A549 (cell line): ENCODE measurements around the gene PRDM11. TPM values are rescaled to one million over a fixed set of nuclear protein-coding genes. Genes with fewer than 3 reads are reported as not detected.
A peak's percentile ranks its signal among the peaks of the same experiment; 100 is the strongest.

ENCODE experiments used
- ATAC-seq, 2 experiments: fragments of 200-7000 bp in 1 of 2; fragments of >200 bp in 1 of 2; cut with Nextera tagmentation in 1 of 2; cut with Tn5 transposase in 1 of 2; 3 replicates each; pipeline versions ENCODE4 v1.8.0 to v1.9.1; 2018 to 2020; ENCODE audit warnings: mild to moderate bottlenecking in 1 of 2, moderate library complexity in 1 of 2
- CTCF ChIA-PET: fragments of 300-600 bp; sonication (Branson Sonifier 250); formaldehyde crosslinking; extraction: SDS; loops from one replicate; lab custom pipeline; 2021; ENCODE audit warnings: antibody characterized with exemption, inconsistent platforms; lab: Yijun Ruan, JAX
- POLR2A ChIA-PET: fragments of 350-600 bp; formaldehyde crosslinking; extraction: SDS; loops from one replicate; lab custom pipeline; 2021; ENCODE audit warnings: antibody characterized with exemption, inconsistent platforms; lab: Yijun Ruan, JAX
- DNase-seq, 2 experiments: peaks; one replicate each; pipeline versions ENCODE4 v3.0.0 to v3.0.0-alpha.2; 2011 to 2016; ENCODE audit warnings: low read depth in 1 of 2, low spot score in 1 of 2
- FAIRE-seq: peaks from 2 replicates; lab custom pipeline; 2011; peaks lifted over from hg19 to GRCh38; lab: Jason Lieb, UNC
- H3K27ac ChIP-seq, 2 experiments: fragments of >200 bp; sonication (Bioruptor Twin); formaldehyde crosslinking; 3 replicates each; pipeline ENCODE4 v1.5.1; 2016 to 2017
- H3K4me1 ChIP-seq: fragments of >200 bp; sonication (Bioruptor Twin); formaldehyde crosslinking; 3 replicates; pipeline ENCODE4 v1.6.1; 2016
- H3K4me2 ChIP-seq: fragments of >200 bp; sonication (Bioruptor Twin); formaldehyde crosslinking; 3 replicates; pipeline ENCODE4 v1.6.1; 2016
- H3K4me3 ChIP-seq: fragments of >200 bp; sonication (Bioruptor Twin); formaldehyde crosslinking; 3 replicates; pipeline ENCODE4 v1.5.1; 2016
- H3K9me3 ChIP-seq: fragments of >200 bp; sonication (Bioruptor Twin); formaldehyde crosslinking; 3 replicates; pipeline ENCODE4 v1.6.1; 2016
- CBX2 ChIP-seq: fragments of 200-600 bp; sonication (generic); IDR thresholded peaks from 2 replicates; pipeline ENCODE4 v1.6.1; 2016; ENCODE audit warnings: low read depth, mild to moderate bottlenecking, borderline replicate concordance
- CHD2 ChIP-seq: fragments of 150-350 bp; IDR thresholded peaks from 2 replicates; pipeline ENCODE4 v1.6.1; 2014; ENCODE audit warnings: low read length; ENCODE audit not compliant: partially characterized antibody
- CTCF ChIP-seq: fragments of >200 bp; sonication (Bioruptor Twin); formaldehyde crosslinking; IDR thresholded peaks from 3 replicates; pipeline ENCODE4 v1.5.1; 2016
- E2F6 ChIP-seq: IDR thresholded peaks from 2 replicates; pipeline ENCODE4 v1.6.1; 2012; ENCODE audit warnings: low read depth, borderline replicate concordance
- ESRRA ChIP-seq: fragments of 150-350 bp; IDR thresholded peaks from 2 replicates; pipeline ENCODE4 v1.6.1; 2014; ENCODE audit warnings: mild to moderate bottlenecking, low read length, borderline replicate concordance
- FOSB ChIP-seq: fragments of 250-450 bp; sonication (Bioruptor Pico); IDR thresholded peaks from 2 replicates; pipeline ENCODE4 v1.5.0; 2020; ENCODE audit warnings: mild to moderate bottlenecking, moderate library complexity
- FOSL2 ChIP-seq, 2 experiments: fragments of 450-650 bp in 1 of 2; fragments of >200 bp in 1 of 2; sonication (Bioruptor Twin) in 1 of 2; formaldehyde crosslinking; IDR thresholded peaks; 2 replicates each; pipeline versions ENCODE4 v1.5.0 to v1.6.1; 2016 to 2020; ENCODE audit warnings: mild to moderate bottlenecking in 1 of 2, moderate library complexity in 1 of 2
- HDAC2 ChIP-seq: fragments of 200-600 bp; sonication (generic); IDR thresholded peaks from 2 replicates; pipeline ENCODE4 v1.6.1; 2016
- HEYL ChIP-seq: fragments of 250-450 bp; sonication (Bioruptor Pico); IDR thresholded peaks from 2 replicates; pipeline ENCODE4 v1.8.0; 2021; ENCODE audit warnings: mild to moderate bottlenecking, moderate library complexity
- HOXA7 ChIP-seq: fragments of 250-450 bp; sonication (Bioruptor Pico); IDR thresholded peaks from 2 replicates; pipeline ENCODE4 v1.5.0; 2020; ENCODE audit warnings: mild to moderate bottlenecking, moderate library complexity
- HOXB13 ChIP-seq: fragments of 250-450 bp; sonication (Bioruptor Pico); IDR thresholded peaks from 2 replicates; pipeline ENCODE4 v1.5.0; 2020; ENCODE audit warnings: low read depth, mild to moderate bottlenecking, moderate library complexity
- KDM5A ChIP-seq: fragments of 200-600 bp; sonication (generic); IDR thresholded peaks from 2 replicates; pipeline ENCODE4 v1.6.1; 2016; ENCODE audit warnings: antibody characterized with exemption, mild to moderate bottlenecking
- NR3C1 ChIP-seq: fragments of >200 bp; sonication (Bioruptor Twin); formaldehyde crosslinking; IDR thresholded peaks from 3 replicates; pipeline ENCODE4 v1.6.1; 2017
- POLR2A ChIP-seq: IDR thresholded peaks from 2 replicates; pipeline ENCODE4 v1.6.1; 2012; ENCODE audit warnings: mild to moderate bottlenecking, low read length
- POLR2AphosphoS2 ChIP-seq: conservative IDR thresholded peaks from 2 replicates; pipeline ENCODE4 v1.6.1; 2012; ENCODE audit warnings: low read length, improper control_type of control experiment, inconsistent platforms
- REST ChIP-seq: fragments of 200-600 bp; sonication (generic); IDR thresholded peaks from 2 replicates; pipeline ENCODE4 v1.6.1; 2016; ENCODE audit warnings: antibody characterized with exemption, mild to moderate bottlenecking, moderate library complexity
- RFX5 ChIP-seq: fragments of 450-650 bp; IDR thresholded peaks from 2 replicates; pipeline ENCODE4 v1.7.1; 2014; ENCODE audit warnings: antibody characterized with exemption, mild to moderate bottlenecking, moderate library complexity
- SMC3 ChIP-seq: fragments of >200 bp; sonication (Bioruptor Twin); formaldehyde crosslinking; IDR thresholded peaks from 3 replicates; pipeline ENCODE4 v1.6.1; 2018; ENCODE audit warnings: inconsistent platforms
- SREBF2 ChIP-seq: fragments of 450-650 bp; IDR thresholded peaks from 2 replicates; pipeline ENCODE4 v1.6.1; 2014; ENCODE audit warnings: mild to moderate bottlenecking, moderate library complexity
- TFCP2L1 ChIP-seq: fragments of 250-450 bp; sonication (Bioruptor Pico); IDR thresholded peaks from 2 replicates; pipeline ENCODE4 v1.5.0; 2021; ENCODE audit warnings: mild to moderate bottlenecking
- ZC3H11A ChIP-seq: fragments of 450-650 bp; IDR thresholded peaks from 2 replicates; pipeline ENCODE4 v1.6.1; 2014; ENCODE audit warnings: antibody characterized with exemption, mild to moderate bottlenecking
- ZNF302 ChIP-seq: fragments of 250-450 bp; sonication (Bioruptor Pico); IDR thresholded peaks from 2 replicates; pipeline ENCODE4 v1.9.0; 2021; ENCODE audit warnings: inconsistent platforms, mild to moderate bottlenecking, moderate library complexity
- ZSCAN20 ChIP-seq: fragments of 250-450 bp; sonication (Bioruptor Pico); IDR thresholded peaks from 2 replicates; pipeline ENCODE4 v1.8.0; 2022; ENCODE audit warnings: mild to moderate bottlenecking, moderate library complexity
- WGBS: methylation state at CpG from one replicate; pipeline ENCODE4 v1.1.6; 2017; ENCODE audit errors: missing lambda C conversion rate; 5-methylcytosine and 5-hydroxymethylcytosine counted together
- polyA plus RNA-seq, 4 experiments: library from polyadenylated mRNA; depleted of rRNA in 3 of 4; stranded (reverse); fragments of >200 nt; fragmentation: RNase III in 1 of 4; extraction: RNeasy Plus Mini Kit Qiagen cat#74134 plus additional on column Dnase treatment in 1 of 4; gene quantifications; 2 replicates in 3 of 4; 3 replicates in 1 of 4; pipeline ENCODE4 v1.2.3, GENCODE V29; 2011 to 2017
- TF ChIP-seq, protein P1 (sequence below): IDR thresholded peaks from 2 replicates; pipeline ENCODE4 v1.6.1; 2012
- TF ChIP-seq, protein P2 (sequence below): fragments of >200 bp; sonication (Bioruptor Twin); formaldehyde crosslinking; IDR thresholded peaks from 2 replicates; pipeline ENCODE4 v1.6.1; 2016
- TF ChIP-seq, protein P3 (sequence below): IDR thresholded peaks from 2 replicates; pipeline ENCODE4 v1.6.1; 2012

Gene PRDM11
- polyA plus RNA-seq, 2 of the 4 experiments (the other 2 are of a cell fraction), result 4.3 to 5.3 TPM

DNA sequence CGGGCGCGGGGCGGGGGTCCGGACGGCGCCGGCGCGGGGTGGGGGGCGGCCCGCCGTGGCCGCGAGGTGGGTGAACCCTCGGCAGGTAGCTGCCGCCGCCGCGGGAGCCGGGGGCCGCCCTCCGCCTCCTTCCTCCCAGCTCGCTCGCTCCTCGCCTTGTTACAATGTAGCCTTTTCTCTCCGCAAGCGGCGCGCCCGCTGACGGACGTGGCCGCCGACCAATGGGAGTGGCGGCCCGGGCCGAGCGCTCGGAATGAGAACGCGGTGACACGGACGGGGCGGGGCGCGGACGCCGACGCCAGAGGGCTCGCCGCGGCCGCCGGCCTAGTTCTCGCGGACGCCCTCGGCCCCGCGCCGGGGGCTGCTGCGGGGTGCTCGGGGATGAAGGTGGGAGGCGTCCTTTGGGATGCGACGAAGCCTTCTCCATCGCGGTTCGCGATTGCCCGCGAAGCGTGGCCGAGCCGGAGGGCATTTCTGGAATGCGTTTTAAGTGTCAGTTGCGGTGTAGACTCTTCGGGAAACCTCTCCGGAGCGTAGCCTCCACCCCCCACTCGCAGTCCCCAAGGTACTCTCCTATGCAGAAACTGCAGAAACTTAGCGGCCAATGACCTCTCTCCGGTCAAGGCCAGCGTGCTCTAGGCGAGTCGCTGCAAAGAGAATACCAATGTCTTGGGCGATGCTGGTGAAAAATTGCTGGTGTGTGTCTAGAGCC is 734 bp downstream of the PRDM11 start (continued):
- TF ChIP-seq E2F6 (peak; percentile 56; the same call in 1 of the 2 replicates), FOSL2 (IDR thresholded peaks at IDR 0.05) (no peak), FOSL2 (CRISPR knock-in tag; IDR thresholded peaks at IDR 0.05) (0 out of 2 replicates have a peak, but pooled peaks have one; percentile 24), CTCF (no peak), POLR2AphosphoS2 (no peak), HOXB13 (CRISPR knock-in tag) (no peak), SMC3 (0 out of 3 replicates have a peak, but pooled peaks have one; percentile 3)

DNA sequence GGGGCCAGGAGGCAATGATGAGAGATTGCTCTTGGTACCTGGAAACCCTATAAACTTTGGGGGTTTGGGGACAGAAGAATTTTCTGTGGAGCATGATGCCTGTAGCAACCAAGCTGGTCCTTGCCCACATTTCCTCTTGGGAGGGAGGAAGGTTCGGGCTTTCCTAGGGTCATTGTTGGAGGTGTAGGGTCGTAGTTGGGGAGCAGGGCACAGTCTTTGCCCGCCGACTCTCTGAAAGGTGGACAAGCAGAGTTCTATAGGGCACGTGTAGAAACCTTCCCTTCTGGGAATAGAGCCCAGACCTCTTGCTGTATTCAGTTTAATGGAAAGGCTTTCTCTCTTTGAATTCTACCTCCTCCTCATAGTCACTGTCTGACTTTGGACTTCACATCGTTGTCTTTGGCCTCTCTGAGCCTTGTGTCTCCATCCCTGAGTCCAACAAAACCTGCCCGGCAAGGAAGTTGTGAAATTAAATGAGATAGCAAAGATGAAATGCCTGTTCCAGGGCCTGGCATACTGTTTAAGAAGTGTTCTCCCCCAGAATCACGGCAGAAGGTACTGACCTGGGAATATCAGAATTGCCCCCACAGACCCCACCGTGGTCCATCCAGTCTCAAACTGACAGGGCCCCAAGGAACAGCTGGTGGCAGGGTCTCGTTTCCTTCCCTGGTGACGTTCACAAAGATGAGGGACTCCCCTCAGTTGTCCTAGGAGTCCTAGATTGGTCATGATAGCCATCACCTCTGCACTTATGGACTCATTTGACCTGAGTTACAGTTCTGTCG is 1.6 kb downstream of the PRDM11 start:
- H3K9me3 ChIP-seq, result no peaks in the 10 kb centered on the region
- FAIRE-seq, result no peak
- 77% methylated on average over 12 of the region's 12 CpGs for WGBS
- H3K4me2 ChIP-seq, result peak overlapping the region; percentile 95
- ChIA-PET CTCF (interaction anchor here (0.6 kb wide), 1 partner anchor 38 kb away, joined by 3 read pairs; no protein-coding TSS in a partner anchor), POLR2A (no interaction called here)
- H3K4me1 ChIP-seq, result peaks cover 9% of the 10 kb centered on the region
- no peak for DNase-seq
- H3K4me3 ChIP-seq, result peak overlapping the region; percentile 63
- peak overlapping the region; percentile 94 to 98 for H3K27ac ChIP-seq
- peak in 1 of 2 experiments; percentile 1; a peak in 1 of 6 replicates for ATAC-seq
- TF ChIP-seq TFCP2L1 (no peak), RFX5 (no peak), REST (no peak), SREBF2 (no peak), KDM5A (no peak), CHD2 (no peak)
- TF ChIP-seq, protein P1, sequence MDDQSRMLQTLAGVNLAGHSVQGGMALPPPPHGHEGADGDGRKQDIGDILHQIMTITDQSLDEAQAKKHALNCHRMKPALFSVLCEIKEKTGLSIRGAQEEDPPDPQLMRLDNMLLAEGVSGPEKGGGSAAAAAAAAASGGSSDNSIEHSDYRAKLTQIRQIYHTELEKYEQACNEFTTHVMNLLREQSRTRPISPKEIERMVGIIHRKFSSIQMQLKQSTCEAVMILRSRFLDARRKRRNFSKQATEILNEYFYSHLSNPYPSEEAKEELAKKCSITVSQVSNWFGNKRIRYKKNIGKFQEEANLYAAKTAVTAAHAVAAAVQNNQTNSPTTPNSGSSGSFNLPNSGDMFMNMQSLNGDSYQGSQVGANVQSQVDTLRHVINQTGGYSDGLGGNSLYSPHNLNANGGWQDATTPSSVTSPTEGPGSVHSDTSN, result no peak

DNA sequence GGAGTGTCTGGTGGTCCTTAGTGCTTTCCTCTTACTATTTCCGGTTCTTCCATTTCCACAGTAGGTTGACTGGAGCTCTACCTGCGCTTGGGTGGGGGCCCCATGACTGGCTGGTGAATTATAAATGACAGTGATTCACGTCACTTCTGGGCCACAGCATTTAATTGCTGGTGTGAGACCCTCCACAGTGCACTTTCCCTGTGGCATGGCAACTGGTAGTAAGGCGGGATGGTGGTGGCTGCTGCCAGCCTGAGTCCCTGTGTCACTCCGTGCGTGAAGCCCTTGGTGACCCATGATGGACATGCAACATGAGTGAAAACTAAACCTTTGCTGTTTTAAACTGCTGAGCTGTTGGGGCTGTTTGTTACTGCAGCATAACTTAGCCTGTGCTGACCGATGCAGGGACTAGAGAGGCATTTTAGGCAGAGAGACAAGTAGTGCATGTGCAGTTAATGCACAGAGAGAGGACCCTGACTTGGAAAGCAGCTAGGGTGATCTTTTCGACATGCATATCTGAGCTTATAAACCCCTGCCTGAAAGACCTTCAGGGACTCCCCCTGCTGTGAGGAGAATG is 3.1 kb downstream of the PRDM11 start:
- Histone ChIP-seq H3K4me1 (peaks cover 9% of the 10 kb centered on the region), H3K27ac (no peak overlapping the region), H3K4me3 (no peak overlapping the region), H3K4me2 (no peak overlapping the region), H3K9me3 (no peaks in the 10 kb centered on the region)
- DNase-seq, result no peak
- no peak for FAIRE-seq
- POLR2A ChIA-PET, result no interaction called here
- CTCF ChIA-PET, result interaction anchor here (0.9 to 1.5 kb wide), 5 partner anchors 14 to 84 kb away, joined by 3 to 4 read pairs (median 4); no protein-coding TSS in a partner anchor
- no peak for ATAC-seq
- TF ChIP-seq, protein P2, sequence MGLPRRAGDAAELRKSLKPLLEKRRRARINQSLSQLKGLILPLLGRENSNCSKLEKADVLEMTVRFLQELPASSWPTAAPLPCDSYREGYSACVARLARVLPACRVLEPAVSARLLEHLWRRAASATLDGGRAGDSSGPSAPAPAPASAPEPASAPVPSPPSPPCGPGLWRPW, result no peak
- TF ChIP-seq, protein P3, sequence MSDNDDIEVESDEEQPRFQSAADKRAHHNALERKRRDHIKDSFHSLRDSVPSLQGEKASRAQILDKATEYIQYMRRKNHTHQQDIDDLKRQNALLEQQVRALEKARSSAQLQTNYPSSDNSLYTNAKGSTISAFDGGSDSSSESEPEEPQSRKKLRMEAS, result no peak
- TF ChIP-seq ZSCAN20 (CRISPR knock-in tag) (no peak), HOXA7 (CRISPR knock-in tag) (no peak), POLR2A (no peak), HDAC2 (no peak), FOSB (CRISPR knock-in tag) (no peak), CBX2 (no peak), ESRRA (no peak), NR3C1 (no peak), ZNF302 (CRISPR knock-in tag) (no peak), FOSL2 (IDR thresholded peaks at IDR 0.05) (no peak), FOSL2 (CRISPR knock-in tag; IDR thresholded peaks at IDR 0.05) (no peak), ZC3H11A (no peak), HEYL (no peak), RFX5 (no peak)
- 95% methylated on average over 8 of the region's 8 CpGs for whole genome bisulfite sequencing
